Keratinocyte (primary cell): ENCODE measurements around the gene VPS35L. TPM values are rescaled to one million over a fixed set of nuclear protein-coding genes. Genes with fewer than 3 reads are reported as not detected.

Experiments
- DNase-seq: peaks from one replicate; pipeline ENCODE4 v3.0.0-alpha.2; 2011; ENCODE audit warnings: low read depth, missing footprints, low spot score
- FAIRE-seq: peaks from 2 replicates; lab custom pipeline; 2011; peaks lifted over from hg19 to GRCh38; lab: Jason Lieb, UNC
- H2AFZ ChIP-seq: 2 replicates; pipeline ENCODE4 v1.6.0; 2012; ENCODE audit warnings: low read length, control low read depth, inconsistent platforms; ENCODE audit not compliant: control insufficient read depth
- H3K27ac ChIP-seq: 2 replicates; pipeline ENCODE4 v1.5.1; 2011; ENCODE audit warnings: low read length; ENCODE audit not compliant: control insufficient read depth, insufficient read depth
- H3K27me3 ChIP-seq: 3 replicates; pipeline ENCODE4 v1.6.0; 2011; ENCODE audit warnings: low read length; ENCODE audit not compliant: control insufficient read depth, insufficient read depth; ENCODE audit errors: extremely low read depth
- H3K36me3 ChIP-seq, 2 experiments: 2 replicates in 1 of 2; 3 replicates in 1 of 2; pipeline ENCODE4 v1.5.1; 2011; ENCODE audit warnings: low read length in 2 of 2, mild to moderate bottlenecking in 1 of 2; ENCODE audit not compliant: control insufficient read depth in 2 of 2, insufficient read depth in 2 of 2; ENCODE audit errors: extremely low read depth in 1 of 2
- H3K4me1 ChIP-seq: 3 replicates; pipeline ENCODE4 v1.5.1; 2011; ENCODE audit warnings: low read length; ENCODE audit not compliant: control insufficient read depth, insufficient read depth; ENCODE audit errors: extremely low read depth
- H3K4me2 ChIP-seq: 3 replicates; pipeline ENCODE4 v1.6.0; 2011; ENCODE audit warnings: low read depth, low read length; ENCODE audit not compliant: control insufficient read depth, insufficient read depth; ENCODE audit errors: extremely low read depth
- H3K4me3 ChIP-seq, 3 experiments: fragments of 200-600 bp in 1 of 3; sonication (generic) in 1 of 3; 2 replicates in 2 of 3; 3 replicates in 1 of 3; pipeline ENCODE4 v1.5.1; 2011 to 2016; ENCODE audit warnings: low read length in 3 of 3, mild to moderate bottlenecking in 3 of 3, control low read depth in 2 of 3, inconsistent platforms in 1 of 3, low read depth in 1 of 3, mixed read lengths in 1 of 3, mixed run types in 1 of 3, moderate library complexity in 1 of 3; ENCODE audit not compliant: control insufficient read depth in 2 of 3, insufficient read depth in 2 of 3; ENCODE audit errors: extremely low read depth in 1 of 3
- H3K79me2 ChIP-seq: 2 replicates; pipeline ENCODE4 v1.6.0; 2012; ENCODE audit warnings: low read length; ENCODE audit not compliant: control insufficient read depth, insufficient read depth
- H3K9ac ChIP-seq: 3 replicates; pipeline ENCODE4 v1.6.0; 2011; ENCODE audit warnings: low read length; ENCODE audit not compliant: control insufficient read depth, insufficient read depth; ENCODE audit errors: extremely low read depth
- H3K9me1 ChIP-seq: 3 replicates; pipeline ENCODE4 v1.6.0; 2011; ENCODE audit warnings: low read length; ENCODE audit not compliant: control insufficient read depth, insufficient read depth; ENCODE audit errors: extremely low read depth
- H3K9me3 ChIP-seq: 2 replicates; pipeline ENCODE4 v1.5.1; 2012; ENCODE audit warnings: low read depth, low read length; ENCODE audit not compliant: control insufficient read depth
- H4K20me1 ChIP-seq: 3 replicates; pipeline ENCODE4 v1.6.0; 2011; ENCODE audit warnings: low read length; ENCODE audit not compliant: control insufficient read depth, insufficient read depth; ENCODE audit errors: extremely low read depth
- EZH2 ChIP-seq: IDR thresholded peaks from one replicate; pipeline ENCODE4 v1.6.1; 2012; ENCODE audit warnings: inconsistent platforms, mild to moderate bottlenecking, low read length, moderate library complexity
- dilution Hi-C: fragments of 300-500 bp; cut with MboI; formaldehyde crosslinking; loops from one replicate; pipeline ENCODE4 v1.7.0; 2020; ENCODE audit warnings: low sequenced_read_pairs; ENCODE audit not compliant: extremely low pct_ligation_motif_present
- polyA plus RNA-seq, 5 experiments: library from polyadenylated mRNA; depleted of rRNA in 3 of 5; stranded (reverse) in 3 of 5; stranded (forward) in 1 of 5; unstranded in 1 of 5; fragments of >200 nt; gene quantifications; 1 replicate in 1 of 5; 2 replicates in 3 of 5; 3 replicates in 1 of 5; pipeline versions ENCODE4 v1.2.1 to v1.2.3, GENCODE V29; 2011 to 2012; ENCODE audit warnings: missing spikeins in 2 of 5, low read depth in 1 of 5, low replicate concordance in 1 of 5
- TF ChIP-seq, protein P1 (sequence below), 3 experiments: IDR thresholded peaks in 1 of 3; conservative IDR thresholded peaks in 1 of 3; optimal IDR thresholded peaks in 1 of 3; 2 replicates in 2 of 3; 3 replicates in 1 of 3; pipeline versions ENCODE3 to v1.5.1; 2011; ENCODE audit warnings: low read length in 3 of 3, mild to moderate bottlenecking in 3 of 3, moderate library complexity in 2 of 3, control low read depth in 1 of 3, inconsistent platforms in 1 of 3; ENCODE audit not compliant: insufficient read depth in 2 of 3; ENCODE audit errors: extremely low read depth in 1 of 3

VPS35L gene
- polyA plus RNA-seq, 1 donor (not counting 4 experiments of a cell fraction or from before 2014, with no cell fraction given), result 22.1 TPM

DNA sequence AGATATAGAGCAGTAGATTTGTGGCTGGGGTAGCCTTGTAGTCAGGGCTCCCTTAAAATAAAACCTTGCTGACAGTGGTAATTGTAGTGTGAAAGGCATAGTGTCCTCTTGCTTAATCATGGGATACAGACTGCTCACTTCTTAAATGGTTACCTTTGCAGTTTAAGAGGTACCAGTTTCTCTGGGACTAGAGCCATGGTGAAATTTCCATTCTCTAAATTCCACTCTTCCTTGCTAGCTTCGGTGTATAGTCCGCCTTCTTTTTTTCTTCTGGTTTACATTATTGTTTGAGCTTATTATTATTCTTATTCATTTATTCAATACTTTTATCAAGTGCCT is 30.1 kb upstream of the VPS35L start:
- H3K4me2 ChIP-seq, result peak overlapping the region; percentile 86
- peak overlapping the region in 2 of 3 experiments; percentile 85 to 90 for H3K4me3 ChIP-seq
- peaks cover 33% of the 10 kb centered on the region for H3K79me2 ChIP-seq
- H4K20me1 ChIP-seq, result no peaks in the 10 kb centered on the region
- no peak for TF ChIP-seq EZH2
- TF ChIP-seq, protein P1, sequence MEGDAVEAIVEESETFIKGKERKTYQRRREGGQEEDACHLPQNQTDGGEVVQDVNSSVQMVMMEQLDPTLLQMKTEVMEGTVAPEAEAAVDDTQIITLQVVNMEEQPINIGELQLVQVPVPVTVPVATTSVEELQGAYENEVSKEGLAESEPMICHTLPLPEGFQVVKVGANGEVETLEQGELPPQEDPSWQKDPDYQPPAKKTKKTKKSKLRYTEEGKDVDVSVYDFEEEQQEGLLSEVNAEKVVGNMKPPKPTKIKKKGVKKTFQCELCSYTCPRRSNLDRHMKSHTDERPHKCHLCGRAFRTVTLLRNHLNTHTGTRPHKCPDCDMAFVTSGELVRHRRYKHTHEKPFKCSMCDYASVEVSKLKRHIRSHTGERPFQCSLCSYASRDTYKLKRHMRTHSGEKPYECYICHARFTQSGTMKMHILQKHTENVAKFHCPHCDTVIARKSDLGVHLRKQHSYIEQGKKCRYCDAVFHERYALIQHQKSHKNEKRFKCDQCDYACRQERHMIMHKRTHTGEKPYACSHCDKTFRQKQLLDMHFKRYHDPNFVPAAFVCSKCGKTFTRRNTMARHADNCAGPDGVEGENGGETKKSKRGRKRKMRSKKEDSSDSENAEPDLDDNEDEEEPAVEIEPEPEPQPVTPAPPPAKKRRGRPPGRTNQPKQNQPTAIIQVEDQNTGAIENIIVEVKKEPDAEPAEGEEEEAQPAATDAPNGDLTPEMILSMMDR (optimal IDR thresholded peaks at IDR 0.05 in 1 of 3, IDR thresholded peaks at IDR 0.05 in 1 of 3, conservative IDR thresholded peaks at IDR 0.05 in 1 of 3; ENCODE audit: extremely low read depth in 1 of 3, insufficient read depth in 2 of 3, low read length in 3 of 3), result no peak
- peaks cover 1 to 8% of the 10 kb centered on the region in 2 experiments for H3K36me3 ChIP-seq
- H3K27me3 ChIP-seq, result no peaks in the 10 kb centered on the region
- FAIRE-seq (no peak), DNase-seq (no peak)
- H2AFZ ChIP-seq, result peak overlapping the region; percentile 98
- H3K9me1 ChIP-seq, result no peaks in the 10 kb centered on the region
- dilution Hi-C loops, result no loop called here
- no peaks in the 10 kb centered on the region for H3K9me3 ChIP-seq
- H3K4me1 ChIP-seq, result peaks cover 21% of the 10 kb centered on the region
- peak overlapping the region; percentile 50 for H3K27ac ChIP-seq
- no peak overlapping the region for H3K9ac ChIP-seq

DNA sequence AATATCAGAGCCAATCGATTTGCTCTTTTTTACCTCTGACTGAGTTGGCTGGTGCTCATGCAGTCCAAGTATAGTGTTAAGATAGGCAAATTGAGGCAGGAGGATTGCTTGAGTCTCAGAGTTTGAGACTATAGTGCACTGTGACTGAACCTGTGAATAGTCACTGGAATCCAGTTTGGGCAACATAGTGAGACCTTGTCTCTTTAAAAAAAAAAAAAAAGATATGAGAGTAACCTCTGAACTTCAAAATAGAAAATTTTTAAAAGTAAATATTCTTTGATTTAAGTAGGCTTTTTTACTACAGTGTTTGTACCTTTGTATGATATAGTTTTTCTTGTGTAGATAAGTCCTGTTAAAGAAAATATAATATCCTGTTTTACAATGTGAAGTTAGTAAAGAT is 28.3 kb upstream of the VPS35L start:
- Histone ChIP-seq H3K9me1 (no peaks in the 10 kb centered on the region), H4K20me1 (no peaks in the 10 kb centered on the region), H3K9me3 (no peaks in the 10 kb centered on the region), H3K27ac (no peak overlapping the region), H3K27me3 (no peaks in the 10 kb centered on the region), H3K36me3 (peaks cover 1 to 8% of the 10 kb centered on the region in 2 experiments), H2AFZ (no peak overlapping the region), H3K4me1 (peaks cover 18% of the 10 kb centered on the region), H3K4me3 (no peak overlapping the region), H3K4me2 (no peak overlapping the region), H3K9ac (no peak overlapping the region), H3K79me2 (peaks cover 19% of the 10 kb centered on the region)
- TF ChIP-seq, protein P1 (optimal IDR thresholded peaks at IDR 0.05 in 1 of 3, IDR thresholded peaks at IDR 0.05 in 1 of 3, conservative IDR thresholded peaks at IDR 0.05 in 1 of 3; ENCODE audit: extremely low read depth in 1 of 3, insufficient read depth in 2 of 3, low read length in 3 of 3), result no peak
- TF ChIP-seq EZH2, result no peak
- FAIRE-seq, result no peak
- dilution Hi-C loops, result no loop called here
- no peak for DNase-seq
